Esophagus muscularis mucosa (tissue), 4 donors: ENCODE measurements around the gene RAB40C. TPM values are rescaled to one million over a fixed set of nuclear protein-coding genes. Genes with fewer than 3 reads are reported as not detected.

Experiments
- DNase-seq: peaks from one replicate; pipeline ENCODE4 v3.0.0-alpha.2; 2017; ENCODE audit errors: extremely low spot score
- H3K27ac ChIP-seq, 4 donors: fragments of 200-600 bp; sonication (generic); replicated peaks in 1 of 4; 1 replicate in 3 of 4; 2 replicates in 1 of 4; pipeline ENCODE4 v1.5.1; 2016 to 2019; ENCODE audit warnings: mild to moderate bottlenecking in 1 of 4
- H3K27me3 ChIP-seq, 4 donors: fragments of 200-600 bp; sonication (generic); one replicate each; pipeline versions ENCODE4 v1.5.1 to v1.6.0; 2016 to 2019
- H3K36me3 ChIP-seq, 4 donors: fragments of 200-600 bp; sonication (generic); one replicate each; pipeline ENCODE4 v1.5.1; 2016 to 2019
- H3K4me1 ChIP-seq, 4 donors: fragments of 200-600 bp; sonication (generic); one replicate each; pipeline ENCODE4 v1.5.1; 2016 to 2019
- H3K4me3 ChIP-seq, 4 donors: fragments of 200-600 bp; sonication (generic); 1 replicate in 2 of 4; 2 replicates in 2 of 4; pipeline ENCODE4 v1.5.1; 2016 to 2019; ENCODE audit warnings: mild to moderate bottlenecking in 4 of 4, moderate library complexity in 1 of 4
- H3K9me3 ChIP-seq, 4 donors: fragments of 200-600 bp; sonication (generic); 1 replicate in 3 of 4; 2 replicates in 1 of 4; pipeline ENCODE4 v1.5.1; 2016 to 2019
- EP300 ChIP-seq: sonication (generic); formaldehyde crosslinking; IDR thresholded peaks from one replicate; pipeline ENCODE4 v1.6.1; 2017; ENCODE audit warnings: antibody characterized with exemption
- POLR2A ChIP-seq: fragments of 450-650 bp; IDR thresholded peaks from one replicate; pipeline ENCODE4 v1.6.1; 2017; ENCODE audit warnings: antibody characterized with exemption, moderate library complexity, mild to moderate bottlenecking, low read depth
- POLR2AphosphoS5 ChIP-seq, 2 donors: sonication (generic); formaldehyde crosslinking; IDR thresholded peaks; one replicate each; pipeline ENCODE4 v1.6.1; 2017; ENCODE audit warnings: antibody characterized with exemption in 2 of 2
- WGBS: methylation state at CpG from one replicate; pipeline ENCODE4 v1.1.5; 2018; 5-methylcytosine and 5-hydroxymethylcytosine counted together
- intact Hi-C: fragments of 100-400 bp; cut with DNase I; formaldehyde crosslinking; loops from one replicate; pipeline ENCODE4 v1.15.1; 2023
- total RNA-seq, 4 donors: library from RNA; depleted of rRNA; stranded (reverse); fragments of >200 nt; gene quantifications; one replicate each; pipeline versions ENCODE4 v1.1.0 to v1.2.1, GENCODE V29; 2016
- TF ChIP-seq, protein P1 (sequence below), 3 experiments: fragments of 200-600 bp in 2 of 3; fragments of 450-650 bp in 1 of 3; sonication (generic) in 2 of 3; IDR thresholded peaks; one replicate each; pipeline ENCODE4 v1.5.1; 2017 to 2019; ENCODE audit warnings: antibody characterized with exemption in 3 of 3, mild to moderate bottlenecking in 2 of 3, moderate library complexity in 1 of 3

RAB40C gene
- total RNA-seq, 4 donors from 2014 or later = 20.8 to 25.3 (median 23.0) TPM

DNA sequence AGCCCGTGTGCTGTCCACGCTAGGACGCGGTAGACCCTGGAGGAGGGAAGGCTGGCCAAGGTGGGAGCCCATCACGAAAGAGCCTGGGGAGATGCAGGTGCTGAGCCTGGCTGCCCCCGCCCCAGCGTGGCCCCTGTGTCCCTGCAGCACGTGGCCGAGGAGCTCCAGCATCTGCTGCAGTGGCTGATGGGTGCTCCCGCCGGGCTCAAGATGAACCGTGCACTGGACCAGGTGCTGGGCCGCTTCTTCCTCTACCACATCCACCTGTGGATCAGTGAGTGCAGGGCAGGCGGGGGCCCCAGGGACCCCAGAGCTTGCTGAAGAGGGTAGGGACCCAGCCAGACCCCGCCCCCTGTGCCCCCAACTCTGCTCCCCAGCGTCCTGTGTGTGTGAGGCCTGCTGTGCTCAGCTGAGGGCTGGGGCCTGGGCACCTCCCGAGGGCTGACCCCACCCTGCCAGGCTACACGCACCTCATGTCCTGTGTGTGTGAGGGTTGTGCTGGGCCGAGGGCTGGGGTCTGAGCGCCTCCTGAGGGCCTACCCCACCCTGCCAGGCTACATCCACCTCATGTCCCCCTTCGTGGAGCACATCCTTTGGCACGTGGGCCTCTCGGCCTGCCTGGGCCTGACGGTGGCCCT lies 11.5 kb upstream of the RAB40C start:
- H3K36me3 ChIP-seq = peaks cover 0 to 55% (median 36%) of the 10 kb centered on the region in 4 donors
- intact Hi-C loops = loop anchor here (5.0 kb wide), 1 partner anchor 84 kb away; no protein-coding TSS in a partner anchor
- TF ChIP-seq POLR2AphosphoS5 (IDR thresholded peaks at IDR 0.05) (no peak), POLR2A (no peak), EP300 (no peak)
- TF ChIP-seq, protein P1, sequence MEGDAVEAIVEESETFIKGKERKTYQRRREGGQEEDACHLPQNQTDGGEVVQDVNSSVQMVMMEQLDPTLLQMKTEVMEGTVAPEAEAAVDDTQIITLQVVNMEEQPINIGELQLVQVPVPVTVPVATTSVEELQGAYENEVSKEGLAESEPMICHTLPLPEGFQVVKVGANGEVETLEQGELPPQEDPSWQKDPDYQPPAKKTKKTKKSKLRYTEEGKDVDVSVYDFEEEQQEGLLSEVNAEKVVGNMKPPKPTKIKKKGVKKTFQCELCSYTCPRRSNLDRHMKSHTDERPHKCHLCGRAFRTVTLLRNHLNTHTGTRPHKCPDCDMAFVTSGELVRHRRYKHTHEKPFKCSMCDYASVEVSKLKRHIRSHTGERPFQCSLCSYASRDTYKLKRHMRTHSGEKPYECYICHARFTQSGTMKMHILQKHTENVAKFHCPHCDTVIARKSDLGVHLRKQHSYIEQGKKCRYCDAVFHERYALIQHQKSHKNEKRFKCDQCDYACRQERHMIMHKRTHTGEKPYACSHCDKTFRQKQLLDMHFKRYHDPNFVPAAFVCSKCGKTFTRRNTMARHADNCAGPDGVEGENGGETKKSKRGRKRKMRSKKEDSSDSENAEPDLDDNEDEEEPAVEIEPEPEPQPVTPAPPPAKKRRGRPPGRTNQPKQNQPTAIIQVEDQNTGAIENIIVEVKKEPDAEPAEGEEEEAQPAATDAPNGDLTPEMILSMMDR (IDR thresholded peaks at IDR 0.05) = no peak

DNA sequence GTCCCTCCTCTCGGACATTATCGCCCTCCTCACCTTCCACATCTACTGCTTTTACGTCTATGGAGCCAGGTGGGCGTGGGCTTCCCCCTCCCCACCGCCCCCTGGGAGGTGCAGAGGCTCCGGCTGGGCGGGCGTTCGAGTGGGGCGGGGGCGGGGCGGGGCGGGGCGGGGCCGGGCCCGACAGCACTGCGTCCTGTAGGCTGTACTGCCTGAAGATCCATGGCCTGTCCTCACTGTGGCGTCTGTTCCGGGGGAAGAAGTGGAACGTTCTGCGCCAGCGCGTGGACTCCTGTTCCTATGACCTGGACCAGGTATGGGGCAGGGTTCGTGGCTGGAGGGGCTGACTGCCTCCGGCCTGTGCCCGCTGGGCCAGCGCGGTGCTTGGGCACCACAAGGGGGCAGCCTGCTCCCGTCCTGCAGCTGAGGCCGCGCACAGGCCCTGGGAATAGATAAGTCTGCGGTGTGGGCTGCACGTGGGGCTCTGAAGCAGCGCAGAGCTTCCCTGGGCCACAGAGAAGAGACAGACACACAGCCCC lies 10.9 kb upstream of the RAB40C start:
- peaks cover 6 to 20% (median 14%) of the 10 kb centered on the region in 4 donors for H3K4me1 ChIP-seq
- no peak for DNase-seq
- intact Hi-C loops = loop anchor here (5.0 kb wide), 1 partner anchor 83 kb away; no protein-coding TSS in a partner anchor
- peak overlapping the region in 3 of 4 donors; percentile 9 to 34 (median 31) for H3K4me3 ChIP-seq
- H3K36me3 ChIP-seq = peaks cover 0 to 51% (median 33%) of the 10 kb centered on the region in 4 donors
- H3K27me3 ChIP-seq = no peaks in the 10 kb centered on the region
- no peaks in the 10 kb centered on the region for H3K9me3 ChIP-seq
- TF ChIP-seq, protein P1 (IDR thresholded peaks at IDR 0.05) = peak; percentile 59 to 84 (median 69)
- TF ChIP-seq EP300 (no peak), POLR2A (no peak)
- peak overlapping the region in 1 of 4 donors; percentile 3 for H3K27ac ChIP-seq
- no CpG with 5 or more reads among the region's 34 CpGs for WGBS

More for the DNA sequence above, 11.5 kb upstream of the RAB40C start:
- DNase-seq = no peak
- Histone ChIP-seq H3K27ac (no peak overlapping the region), H3K9me3 (no peaks in the 10 kb centered on the region), H3K4me3 (no peak overlapping the region), H3K27me3 (no peaks in the 10 kb centered on the region), H3K4me1 (peaks cover 6 to 20% (median 12%) of the 10 kb centered on the region in 4 donors)
- WGBS = 100% methylated on average over 5 of the region's 24 CpGs

DNA sequence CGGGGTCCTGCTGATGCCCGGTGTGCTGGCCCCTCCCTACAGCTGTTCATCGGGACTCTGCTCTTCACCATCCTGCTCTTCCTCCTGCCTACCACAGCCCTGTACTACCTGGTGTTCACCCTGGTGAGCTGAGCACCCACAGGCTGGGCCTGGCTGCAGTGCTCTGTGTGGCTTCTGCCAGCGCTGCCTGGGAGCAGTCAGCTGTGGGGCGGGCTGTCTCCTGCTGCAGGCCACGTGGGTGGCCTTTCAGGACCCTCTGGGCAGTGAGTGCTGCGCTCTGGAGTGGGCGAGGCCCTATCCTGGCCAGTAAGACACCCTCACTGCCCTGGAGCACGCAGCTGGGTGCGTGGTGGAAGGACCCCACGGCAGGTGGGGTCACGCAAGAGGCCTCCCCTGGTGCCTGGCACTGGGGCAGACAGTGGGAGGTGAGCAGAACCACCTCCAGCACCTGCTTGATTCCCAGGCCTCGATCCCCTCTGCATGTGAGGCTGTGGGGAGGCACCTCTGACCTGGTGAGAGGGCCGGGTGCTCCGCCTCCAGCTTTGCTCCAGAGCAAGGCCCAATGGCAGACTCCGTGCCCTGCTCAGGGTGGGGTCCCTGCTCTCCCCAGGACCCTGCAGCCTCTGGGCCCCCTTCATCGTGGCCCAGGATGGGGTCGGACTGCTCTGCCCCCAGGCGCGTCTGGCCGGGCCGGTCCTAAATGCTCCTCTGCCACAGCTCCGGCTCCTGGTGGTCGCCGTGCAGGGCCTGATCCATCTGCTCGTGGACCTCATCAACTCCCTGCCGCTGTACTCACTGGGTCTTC lies 9.5 kb upstream of the RAB40C start:
- intact Hi-C loops = no loop called here
- no peaks in the 10 kb centered on the region for H3K9me3 ChIP-seq
- WGBS = 91% methylated on average over 5 of the region's 27 CpGs
- H3K4me3 ChIP-seq = no peak overlapping the region
- DNase-seq = no peak
- peaks cover 0 to 1% (median 0%) of the 10 kb centered on the region in 4 donors for H3K27me3 ChIP-seq
- TF ChIP-seq EP300 = no peak
- peaks cover 6 to 20% (median 16%) of the 10 kb centered on the region in 4 donors for H3K4me1 ChIP-seq
- H3K36me3 ChIP-seq = peaks cover 0 to 37% (median 19%) of the 10 kb centered on the region in 4 donors
- no peak overlapping the region for H3K27ac ChIP-seq

DNA sequence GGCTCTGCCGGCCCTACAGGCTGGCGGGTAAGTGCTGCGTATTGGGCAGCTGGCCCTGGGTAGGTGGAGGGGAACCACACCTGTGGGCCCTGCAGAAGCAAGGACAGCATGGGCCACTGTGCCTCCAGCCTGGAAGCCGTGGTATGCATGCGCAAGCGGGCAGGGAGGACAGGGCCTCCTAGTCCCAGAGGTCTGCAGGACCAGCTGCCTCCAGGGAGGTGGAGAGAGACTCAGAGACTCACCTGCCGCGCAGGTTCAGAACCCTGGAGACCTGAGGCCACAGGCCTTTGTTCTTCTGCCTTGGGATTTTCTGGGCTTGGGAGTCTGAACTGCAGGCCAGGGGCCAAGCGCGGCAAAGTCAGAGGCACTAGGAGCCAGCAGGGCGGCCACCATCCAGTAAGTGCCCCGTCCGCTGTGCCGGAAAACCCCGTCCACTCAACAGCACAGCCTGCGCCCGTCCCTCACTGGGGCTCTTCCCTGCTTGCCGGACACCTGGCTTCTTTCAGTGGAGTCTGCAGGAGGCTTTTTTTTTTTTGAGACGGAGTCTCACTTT lies 8.8 kb upstream of the RAB40C start:
- Histone ChIP-seq H3K4me1 (peaks cover 10 to 22% (median 17%) of the 10 kb centered on the region in 4 donors), H3K27me3 (peaks cover 0 to 5% (median 0%) of the 10 kb centered on the region in 4 donors), H3K4me3 (no peak overlapping the region), H3K36me3 (peaks cover 0 to 30% (median 13%) of the 10 kb centered on the region in 4 donors), H3K27ac (no peak overlapping the region), H3K9me3 (no peaks in the 10 kb centered on the region)
- no peak for TF ChIP-seq POLR2AphosphoS5 (IDR thresholded peaks at IDR 0.05)
- TF ChIP-seq POLR2A = no peak
- TF ChIP-seq, protein P1 (IDR thresholded peaks at IDR 0.05) = no peak
- TF ChIP-seq EP300 = no peak
- no peak for DNase-seq
- 96% methylated on average over 11 of the region's 19 CpGs for WGBS
- intact Hi-C loops = no loop called here

DNA sequence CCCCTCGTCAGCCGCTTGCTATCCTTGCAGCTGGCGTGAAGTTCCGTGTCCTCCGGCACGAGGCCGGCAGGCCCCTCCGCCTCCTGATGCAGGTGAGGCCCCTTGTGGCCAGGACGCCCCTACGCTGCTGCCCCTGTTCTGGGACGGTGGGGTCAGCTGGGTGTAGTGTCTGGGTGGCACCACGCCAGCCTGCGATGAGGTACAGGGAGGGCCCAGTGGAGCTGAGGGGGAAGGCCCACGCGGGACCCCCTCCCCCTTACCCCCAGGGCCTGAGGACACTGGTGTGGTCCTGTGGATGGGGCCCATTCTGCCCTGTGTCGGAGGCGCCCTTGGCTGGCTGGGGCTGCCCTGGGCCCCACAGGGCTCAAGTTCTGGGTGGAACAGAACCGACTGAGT lies 7.7 kb upstream of the RAB40C start:
- Histone ChIP-seq H3K36me3 (peaks cover 0 to 22% (median 10%) of the 10 kb centered on the region in 4 donors), H3K4me1 (peaks cover 19 to 31% (median 23%) of the 10 kb centered on the region in 4 donors), H3K27ac (no peak overlapping the region), H3K27me3 (peaks cover 0 to 9% (median 0%) of the 10 kb centered on the region in 4 donors), H3K4me3 (no peak overlapping the region), H3K9me3 (no peaks in the 10 kb centered on the region)
- TF ChIP-seq, protein P1 (IDR thresholded peaks at IDR 0.05) = no peak
- TF ChIP-seq POLR2A = no peak
- no peak for DNase-seq
- 80% methylated on average over 3 of the region's 18 CpGs for WGBS
- intact Hi-C loops = no loop called here
